Measurements from ENCODE around the gene UBXN11.

Gene UBXN11

GRCh38 chr1:26268290-26269197 is 37.9 kb downstream of the UBXN11 start:
- DNase-seq (ENCODE audit: low spot score) = no peak

- no peak for DNase-seq (ENCODE audit: low spot score)
Measured at GRCh38 chr1:26265405-26265804, 41.0 kb downstream of the UBXN11 start.

DNA sequence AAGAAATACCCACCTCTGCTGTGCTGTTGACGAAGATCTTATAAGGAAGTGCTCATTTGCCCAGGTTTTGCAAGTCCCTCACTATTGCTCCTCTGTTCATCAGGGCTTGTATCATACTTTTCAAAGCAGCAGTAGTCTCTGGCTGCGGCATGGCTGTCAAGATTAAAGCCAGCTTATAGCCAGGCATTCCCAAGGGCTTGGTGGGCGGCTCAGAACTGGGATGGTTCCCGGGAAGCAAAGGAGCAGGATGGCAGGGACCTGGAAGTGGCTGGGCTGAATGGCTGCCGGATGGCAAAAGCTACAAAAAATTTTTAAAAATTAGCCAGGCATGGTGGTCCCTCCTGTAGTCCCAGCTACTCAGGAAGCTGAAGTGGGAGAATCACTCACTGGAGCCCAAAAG is 43.2 kb downstream of the UBXN11 start:
- DNase-seq (ENCODE audit: low spot score) = no peak

GRCh38 chr1:26259578-26259977 is 46.9 kb downstream of the UBXN11 start:
- DNase-seq (ENCODE audit: low spot score) = no peak

GRCh38 chr1:26259005-26259404 is 47.4 kb downstream of the UBXN11 start:
- no peak for DNase-seq (ENCODE audit: low spot score)

- DNase-seq (ENCODE audit: low spot score) = no peak
Measured at GRCh38 chr1:26257222-26257621, 49.2 kb downstream of the UBXN11 start.

- no peak for DNase-seq (ENCODE audit: low spot score)
Measured at GRCh38 chr1:26254404-26254803, 52.0 kb downstream of the UBXN11 start.

DNA sequence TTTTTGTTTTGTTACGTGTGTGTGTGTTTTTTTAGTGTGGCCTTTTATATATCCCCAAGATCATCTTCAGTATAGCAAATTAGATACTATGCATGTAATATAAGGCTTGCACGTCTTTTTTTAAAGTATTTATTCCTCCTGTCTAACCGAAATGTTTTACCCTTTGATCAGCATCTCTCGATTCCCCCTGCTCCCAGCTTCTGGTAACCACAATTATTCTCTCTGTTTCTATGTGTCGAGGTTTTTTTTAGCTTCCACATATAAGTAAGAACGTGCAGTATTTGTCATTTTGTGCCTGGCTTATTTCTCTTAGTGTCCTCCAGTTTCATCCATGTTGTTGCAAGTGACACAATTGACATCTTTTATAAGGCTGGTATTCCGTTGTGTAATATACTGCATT is 53.7 kb downstream of the UBXN11 start:
- no peak for DNase-seq (ENCODE audit: low spot score)

DNA sequence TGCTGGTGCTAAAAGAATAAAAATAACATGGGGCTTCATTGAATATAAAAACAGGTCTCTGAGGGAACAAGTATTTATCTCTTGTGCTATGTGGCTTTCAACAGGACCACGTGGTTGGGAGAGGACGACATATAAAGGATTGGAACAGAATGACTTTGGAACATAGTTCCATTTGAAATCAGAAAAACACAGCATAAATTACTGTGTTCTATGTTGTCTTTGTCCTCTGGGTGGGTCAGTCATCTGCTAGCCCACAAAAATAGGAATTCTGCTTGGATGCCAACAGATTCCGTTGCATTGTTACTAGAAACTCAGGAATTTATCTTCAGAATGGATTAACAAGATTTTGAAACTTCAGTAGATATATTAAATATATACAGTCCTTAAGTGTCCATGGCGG is 66.5 kb downstream of the UBXN11 start:
- DNase-seq (ENCODE audit: low spot score) = no peak

GRCh38 chr1:26237230-26237966 is 69.0 kb downstream of the UBXN11 start:
- no peak for DNase-seq (ENCODE audit: low spot score)

DNA sequence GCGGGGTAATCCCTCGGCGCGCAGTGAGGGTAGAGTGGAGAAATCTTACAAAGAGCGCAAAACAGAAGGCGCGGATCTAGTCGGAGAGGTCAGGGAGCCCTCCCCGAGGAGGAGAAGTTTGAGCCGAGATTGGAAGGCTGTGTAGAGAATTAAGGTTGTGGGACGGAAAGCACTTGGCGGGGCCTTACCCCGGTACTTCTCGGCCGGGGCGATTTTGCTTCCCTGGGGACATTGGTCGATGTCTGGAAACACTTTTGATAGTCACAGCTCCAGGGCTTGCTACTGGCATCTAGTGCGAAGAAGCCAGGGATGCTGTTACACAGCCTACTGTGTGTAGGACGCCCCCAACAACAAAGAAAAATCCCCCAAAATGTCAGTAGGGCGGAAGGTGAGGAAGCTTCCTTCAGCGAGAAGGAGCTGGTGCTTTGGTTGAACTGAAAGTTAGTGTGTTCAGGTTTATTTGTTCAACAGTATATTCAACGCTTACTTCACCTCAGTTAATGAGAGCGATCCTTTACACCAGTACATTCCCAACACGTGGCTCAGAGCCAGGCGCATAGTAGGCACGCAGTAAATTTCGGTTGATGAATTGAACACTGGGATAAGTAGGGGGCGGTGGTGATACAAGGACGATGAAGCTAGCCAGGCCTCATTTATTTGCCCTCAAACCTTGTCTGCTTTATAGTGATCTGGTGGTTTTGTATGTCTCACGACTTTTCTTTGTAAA is 71.6 kb downstream of the UBXN11 start:
- DNase-seq (ENCODE audit: low spot score) = no peak

GRCh38 chr1:26233903-26234643 is 72.4 kb downstream of the UBXN11 start, which contains the start of gene CEP85:
Gene CEP85, plus strand, starts transcription at chr1:26234200. Its CDS starts 5,584 bp downstream, at chr1:26239784.
- peak; percentile 98 for DNase-seq (ENCODE audit: low spot score)

All from cerebellar cortex (tissue), 1 donor.